ENCODE measurements around the gene NGDN.

The NGDN gene

GRCh38 chr14:23483236-23483854 is 13.8 kb downstream of the NGDN start:
- Mint-ChIP-seq H3K9me3 (no peaks in the 10 kb centered on the region), H3K27me3 (ENCODE audit: low read depth) (no peaks in the 10 kb centered on the region), H3K36me3 (ENCODE audit: low read depth) (peaks cover 9% of the 10 kb centered on the region), H3K27ac (peak overlapping the region; percentile 34 to 76 (median 63)), H3K4me1 (peaks cover 8% of the 10 kb centered on the region), H3K4me3 (peak overlapping the region in 1 of 3 experiments; percentile 10)
- peak; percentile 38 to 62 (median 43) for TF ChIP-seq CTCF (IDR thresholded peaks at IDR 0.05; ENCODE audit: unreplicated experiment in 3 of 3)

GRCh38 chr14:23485326-23485725 is 15.8 kb downstream of the NGDN start:
- peaks cover 7% of the 10 kb centered on the region for H3K36me3 Mint-ChIP-seq (ENCODE audit: low read depth)
- no peaks in the 10 kb centered on the region for H3K27me3 Mint-ChIP-seq (ENCODE audit: low read depth)

GRCh38 chr14:23486036-23486435 is 16.5 kb downstream of the NGDN start:
- TF ChIP-seq CTCF (IDR thresholded peaks at IDR 0.05; ENCODE audit: unreplicated experiment in 3 of 3) = no peak
- no peak overlapping the region for H3K4me3 Mint-ChIP-seq
- no peaks in the 10 kb centered on the region for H3K27me3 Mint-ChIP-seq (ENCODE audit: low read depth)
- H3K9me3 Mint-ChIP-seq = no peaks in the 10 kb centered on the region
- peaks cover 5% of the 10 kb centered on the region for H3K4me1 Mint-ChIP-seq
- peaks cover 7% of the 10 kb centered on the region for H3K36me3 Mint-ChIP-seq (ENCODE audit: low read depth)
- peak overlapping the region in 1 of 3 experiments; percentile 20 for H3K27ac Mint-ChIP-seq

More at GRCh38 chr14:23485326-23485725, 15.8 kb downstream of the NGDN start:
- Mint-ChIP-seq H3K9me3 (no peaks in the 10 kb centered on the region), H3K4me1 (peaks cover 5% of the 10 kb centered on the region), H3K4me3 (no peak overlapping the region), H3K27ac (peak overlapping the region in 1 of 3 experiments; percentile 45)
- TF ChIP-seq CTCF (IDR thresholded peaks at IDR 0.05; ENCODE audit: unreplicated experiment in 3 of 3) = no peak

GRCh38 chr14:23487216-23487615 is 17.7 kb downstream of the NGDN start:
- Mint-ChIP-seq H3K4me3 (no peak overlapping the region), H3K9me3 (no peaks in the 10 kb centered on the region), H3K27ac (no peak overlapping the region), H3K36me3 (ENCODE audit: low read depth) (peaks cover 4% of the 10 kb centered on the region), H3K4me1 (peaks cover 5% of the 10 kb centered on the region), H3K27me3 (ENCODE audit: low read depth) (no peaks in the 10 kb centered on the region)
- no peak for TF ChIP-seq CTCF (IDR thresholded peaks at IDR 0.05; ENCODE audit: unreplicated experiment in 3 of 3)

- H3K27ac Mint-ChIP-seq = no peak overlapping the region
- no peak overlapping the region for H3K4me3 Mint-ChIP-seq
- no peaks in the 10 kb centered on the region for H3K36me3 Mint-ChIP-seq (ENCODE audit: low read depth)
- no peaks in the 10 kb centered on the region for H3K27me3 Mint-ChIP-seq (ENCODE audit: low read depth)
- peaks cover 7% of the 10 kb centered on the region for H3K4me1 Mint-ChIP-seq
- H3K9me3 Mint-ChIP-seq = no peaks in the 10 kb centered on the region
- TF ChIP-seq CTCF (IDR thresholded peaks at IDR 0.05; ENCODE audit: unreplicated experiment in 3 of 3) = no peak
Observed at GRCh38 chr14:23492618-23493272, 23.2 kb downstream of the NGDN start.

- Mint-ChIP-seq H3K27me3 (ENCODE audit: low read depth) (no peaks in the 10 kb centered on the region), H3K4me1 (peaks cover 7% of the 10 kb centered on the region), H3K4me3 (no peak overlapping the region), H3K27ac (peak overlapping the region; percentile 55 to 77 (median 59)), H3K36me3 (ENCODE audit: low read depth) (no peaks in the 10 kb centered on the region), H3K9me3 (no peaks in the 10 kb centered on the region)
- TF ChIP-seq CTCF (IDR thresholded peaks at IDR 0.05; ENCODE audit: unreplicated experiment in 3 of 3) = no peak
Observed at GRCh38 chr14:23494223-23494622, 24.7 kb downstream of the NGDN start.
